Panc1 (cell line): ENCODE measurements around the gene AGBL4.

Experiments used
- CTCF ChIP-seq: fragments of 450-650 bp; IDR thresholded peaks from 2 replicates; pipeline ENCODE4 v1.5.1; 2017; ENCODE audit warnings: mild to moderate bottlenecking
- POLR2AphosphoS5 ChIP-seq: IDR thresholded peaks from 2 replicates; pipeline ENCODE4 v1.6.1; 2012; ENCODE audit warnings: mild to moderate bottlenecking, low read depth, low read length, moderate library complexity
- REST ChIP-seq, 2 experiments: IDR thresholded peaks; 2 replicates each; pipeline ENCODE4 v1.6.1; 2011 to 2012; ENCODE audit warnings: low read depth in 2 of 2, control low read depth in 1 of 2, low read length in 1 of 2, mild to moderate bottlenecking in 1 of 2, moderate library complexity in 1 of 2; ENCODE audit not compliant: insufficient read depth in 1 of 2
- SIN3A ChIP-seq: IDR thresholded peaks from 2 replicates; pipeline ENCODE4 v1.6.1; 2012; ENCODE audit warnings: low read depth, mild to moderate bottlenecking, low read length, moderate library complexity, borderline replicate concordance; ENCODE audit not compliant: insufficient read depth
- TCF7L2 ChIP-seq: IDR thresholded peaks from 2 replicates; pipeline ENCODE4 v1.6.1; 2011; ENCODE audit warnings: mild to moderate bottlenecking, low read depth, low read length, inconsistent platforms

GRCh38 chr1:48499211-48499735 lies 1524.5 kb downstream of the AGBL4 start:
- no peak for TF ChIP-seq POLR2AphosphoS5
- TF ChIP-seq CTCF, result no peak
- TF ChIP-seq REST (IDR thresholded peaks at IDR 0.05; ENCODE audit: insufficient read depth in 1 of 2, low read depth in 2 of 2, low read length in 1 of 2), result no peak
- no peak for TF ChIP-seq TCF7L2
- TF ChIP-seq SIN3A, result no peak
